ENCODE measurements around the gene TMEM97.

TMEM97 gene

GRCh38 chr17:28370744-28371103 is 51.7 kb downstream of the TMEM97 start:
- H3K9me3 ChIP-seq (ENCODE audit: control insufficient read depth, low read length): no peaks in the 10 kb centered on the region
- no peaks in the 10 kb centered on the region for H3K27me3 ChIP-seq (replicated peaks; ENCODE audit: control insufficient read depth, insufficient read depth, low read length, poor library complexity, severe bottlenecking)
- peaks cover 19% of the 10 kb centered on the region for H3K4me1 ChIP-seq (ENCODE audit: control insufficient read depth, insufficient read depth, low read length, poor library complexity, severe bottlenecking)
- DNase-seq: no peak
- peak overlapping the region; percentile 82 for H3K27ac ChIP-seq (ENCODE audit: insufficient read depth, low read length, poor library complexity, severe bottlenecking)
- peak overlapping the region; percentile 66 for H3K4me3 ChIP-seq (ENCODE audit: insufficient read depth, low read depth, low read length, poor library complexity, severe bottlenecking)
- H3K36me3 ChIP-seq (ENCODE audit: control insufficient read depth, insufficient read depth, low read length): no peaks in the 10 kb centered on the region

- Histone ChIP-seq H3K9me3 (ENCODE audit: control insufficient read depth, low read length) (no peaks in the 10 kb centered on the region), H3K27ac (ENCODE audit: insufficient read depth, low read length, poor library complexity, severe bottlenecking) (peak within 1 kb of the TSS; percentile 82), H3K4me1 (ENCODE audit: control insufficient read depth, insufficient read depth, low read length, poor library complexity, severe bottlenecking) (peaks cover 19% of the 10 kb centered on the region), H3K36me3 (ENCODE audit: control insufficient read depth, insufficient read depth, low read length) (no peaks in the 10 kb centered on the region), H3K27me3 (replicated peaks; ENCODE audit: control insufficient read depth, insufficient read depth, low read length, poor library complexity, severe bottlenecking) (no peaks in the 10 kb centered on the region), H3K4me3 (ENCODE audit: insufficient read depth, low read depth, low read length, poor library complexity, severe bottlenecking) (peak within 1 kb of the TSS; percentile 66)
- DNase-seq: peak; percentile 75 to 79 (median 75)
Measured at GRCh38 chr17:28371245-28372202, 52.5 kb downstream of the TMEM97 start, which contains the start of gene SARM1. SARM1 (plus strand) TSS chr17:28371694; CDS start chr17:28372033, 339 bp downstream.

DNA sequence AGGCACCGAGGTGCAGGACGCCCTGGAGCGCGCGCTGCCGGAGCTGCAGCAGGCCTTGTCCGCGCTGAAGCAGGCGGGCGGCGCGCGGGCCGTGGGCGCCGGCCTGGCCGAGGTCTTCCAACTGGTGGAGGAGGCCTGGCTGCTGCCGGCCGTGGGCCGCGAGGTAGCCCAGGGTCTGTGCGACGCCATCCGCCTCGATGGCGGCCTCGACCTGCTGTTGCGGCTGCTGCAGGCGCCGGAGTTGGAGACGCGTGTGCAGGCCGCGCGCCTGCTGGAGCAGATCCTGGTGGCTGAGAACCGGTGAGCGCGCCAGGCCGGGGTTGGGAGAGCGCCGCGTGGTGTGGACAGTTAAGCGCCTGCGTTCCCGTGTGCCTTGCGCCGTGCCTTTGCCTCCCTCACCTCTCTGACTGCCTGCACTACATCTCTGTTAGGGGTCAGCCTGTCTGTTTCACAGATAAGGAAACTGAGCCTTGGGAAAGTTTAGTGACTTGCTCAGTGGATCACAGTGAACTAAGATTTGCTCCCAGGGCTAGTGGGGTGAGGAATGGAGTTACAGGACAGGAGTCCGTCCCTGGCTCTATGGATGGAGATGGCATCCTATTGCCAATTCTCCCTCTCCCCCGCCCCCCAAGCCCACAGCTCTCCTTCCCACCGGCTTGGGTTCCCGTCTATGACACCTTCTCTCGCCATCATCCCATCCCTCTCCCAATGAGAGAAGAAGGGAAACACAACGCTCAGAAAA is 53.4 kb downstream of the TMEM97 start:
- DNase-seq: no peak
- no peaks in the 10 kb centered on the region for H3K9me3 ChIP-seq (ENCODE audit: control insufficient read depth, low read length)
- peak overlapping the region; percentile 66 for H3K4me3 ChIP-seq (ENCODE audit: insufficient read depth, low read depth, low read length, poor library complexity, severe bottlenecking)
- H3K27ac ChIP-seq (ENCODE audit: insufficient read depth, low read length, poor library complexity, severe bottlenecking): peak overlapping the region; percentile 82
- no peaks in the 10 kb centered on the region for H3K36me3 ChIP-seq (ENCODE audit: control insufficient read depth, insufficient read depth, low read length)
- H3K27me3 ChIP-seq (replicated peaks; ENCODE audit: control insufficient read depth, insufficient read depth, low read length, poor library complexity, severe bottlenecking): no peaks in the 10 kb centered on the region
- peaks cover 19% of the 10 kb centered on the region for H3K4me1 ChIP-seq (ENCODE audit: control insufficient read depth, insufficient read depth, low read length, poor library complexity, severe bottlenecking)

- Histone ChIP-seq H3K27me3 (replicated peaks; ENCODE audit: control insufficient read depth, insufficient read depth, low read length, poor library complexity, severe bottlenecking) (no peaks in the 10 kb centered on the region), H3K36me3 (ENCODE audit: control insufficient read depth, insufficient read depth, low read length) (no peaks in the 10 kb centered on the region), H3K27ac (ENCODE audit: insufficient read depth, low read length, poor library complexity, severe bottlenecking) (no peak overlapping the region), H3K4me3 (ENCODE audit: insufficient read depth, low read depth, low read length, poor library complexity, severe bottlenecking) (no peak overlapping the region), H3K4me1 (ENCODE audit: control insufficient read depth, insufficient read depth, low read length, poor library complexity, severe bottlenecking) (peaks cover 19% of the 10 kb centered on the region), H3K9me3 (ENCODE audit: control insufficient read depth, low read length) (no peaks in the 10 kb centered on the region)
- no peak for DNase-seq
Measured at GRCh38 chr17:28372945-28373274, 53.9 kb downstream of the TMEM97 start.

Measured in effector memory CD4-positive, alpha-beta T cell (primary cell).